SH-SY5Y (cell line): ENCODE data around the gene TAS2R7.

Experiments
- GATA2 ChIP-seq: IDR thresholded peaks from 2 replicates; pipeline ENCODE4 v1.6.1; 2011; ENCODE audit warnings: mild to moderate bottlenecking, low read depth, low read length
- GATA3 ChIP-seq: IDR thresholded peaks from 2 replicates; pipeline ENCODE4 v1.6.1; 2011; ENCODE audit warnings: low read depth, mild to moderate bottlenecking, low read length, moderate library complexity

The TAS2R7 gene

GRCh38 chr12:10802587-10802986, at the start of gene TAS2R7:
TAS2R7 (minus strand) TSS chr12:10802627; CDS start chr12:10802570, 57 bp downstream.
- no peak for TF ChIP-seq GATA2
- TF ChIP-seq GATA3 = no peak

GRCh38 chr12:10851243-10851858, 48.9 kb upstream of the TAS2R7 start:
- TF ChIP-seq GATA2 (no peak), GATA3 (no peak)

GRCh38 chr12:10849425-10849878, 47.0 kb upstream of the TAS2R7 start, which contains the start of gene PRR4:
PRR4 (minus strand) TSS chr12:10849475; CDS start chr12:10849437, 38 bp downstream.
- no peak for TF ChIP-seq GATA2
- no peak for TF ChIP-seq GATA3

GRCh38 chr12:10847744-10848143, 45.3 kb upstream of the TAS2R7 start:
- TF ChIP-seq GATA3 (no peak), GATA2 (no peak)

GRCh38 chr12:10842862-10843261, 40.4 kb upstream of the TAS2R7 start:
- TF ChIP-seq GATA3 (no peak), GATA2 (no peak)

- TF ChIP-seq GATA2 = no peak
- no peak for TF ChIP-seq GATA3
Measured at GRCh38 chr12:10838461-10838860, 36.0 kb upstream of the TAS2R7 start.

GRCh38 chr12:10829994-10830393, 27.6 kb upstream of the TAS2R7 start:
- TF ChIP-seq GATA3 (no peak), GATA2 (no peak)

- TF ChIP-seq GATA2 (no peak), GATA3 (no peak)
Measured at GRCh38 chr12:10826258-10826657, 23.8 kb upstream of the TAS2R7 start, which contains the start of gene TAS2R10. TAS2R10 (minus strand) TSS chr12:10826358; CDS start chr12:10826269, 89 bp downstream.

GRCh38 chr12:10824957-10825356, 22.5 kb upstream of the TAS2R7 start:
- TF ChIP-seq GATA3 = no peak
- TF ChIP-seq GATA2 = no peak

GRCh38 chr12:10811883-10812536, 9.6 kb upstream of the TAS2R7 start:
- TF ChIP-seq GATA2 = no peak
- TF ChIP-seq GATA3 = no peak

- TF ChIP-seq GATA2 = no peak
- no peak for TF ChIP-seq GATA3
Measured at GRCh38 chr12:10810068-10810467, 7.6 kb upstream of the TAS2R7 start, which contains the start of gene TAS2R9. TAS2R9 (minus strand) TSS chr12:10810168; CDS start chr12:10810075, 93 bp downstream.

- TF ChIP-seq GATA2 (no peak), GATA3 (no peak)
Measured at GRCh38 chr12:10807186-10807585, 4.8 kb upstream of the TAS2R7 start, which contains the start of gene TAS2R8. TAS2R8 (minus strand) TSS chr12:10807286; CDS start chr12:10806980, 306 bp downstream.

- TF ChIP-seq GATA2 (no peak), GATA3 (no peak)
Measured at GRCh38 chr12:10801741-10802140, 686 bp downstream of the TAS2R7 start.

GRCh38 chr12:10794222-10794621, 8.2 kb downstream of the TAS2R7 start:
- TF ChIP-seq GATA2 (no peak), GATA3 (no peak)

GRCh38 chr12:10783252-10783651, 19.2 kb downstream of the TAS2R7 start:
- no peak for TF ChIP-seq GATA3
- TF ChIP-seq GATA2 = no peak
